Epidermal melanocyte (primary cell): ENCODE results near the gene DHDH.
A peak's percentile ranks its signal among the peaks of the same experiment; 100 is the strongest.

Experiments used
- DNase-seq: peaks from one replicate; pipeline ENCODE4 v3.0.0; 2011; ENCODE audit warnings: low spot score; ENCODE audit not compliant: insufficient read length

The DHDH gene

GRCh38 chr19:48991873-48992580 lies 58.5 kb downstream of the DHDH start:
- peak; percentile 90 for DNase-seq

- DNase-seq = no peak
Observed at GRCh38 chr19:48992581-48993174, 59.2 kb downstream of the DHDH start.

GRCh38 chr19:48993175-48994034 lies 59.9 kb downstream of the DHDH start, which contains the start of the genes GYS1 and RUVBL2:
GYS1 (minus strand) TSS chr19:48993309; CDS start chr19:48993112, 197 bp downstream.
RUVBL2 (plus strand) TSS chr19:48993887; CDS start chr19:48993912, 25 bp downstream.
- DNase-seq = peak; percentile 95

GRCh38 chr19:48994035-48994386 lies 60.5 kb downstream of the DHDH start:
- no peak for DNase-seq
